Measurements from ENCODE around the gene SIPA1L3.

The SIPA1L3 gene

GRCh38 chr19:38163419-38164290 is 256.6 kb downstream of the SIPA1L3 start:
- Histone ChIP-seq H3K4me3 (ENCODE audit: low read depth, low read length) (no peak overlapping the region), H3K9me3 (ENCODE audit: control insufficient read depth, insufficient read depth, low read depth, low read length) (no peaks in the 10 kb centered on the region), H3K27ac (ENCODE audit: extremely low read depth, low read depth, low read length) (no peak overlapping the region), H3K36me3 (ENCODE audit: control insufficient read depth in 2 of 2, insufficient read depth in 1 of 2, low read length in 2 of 2) (peaks cover 28 to 43% of the 10 kb centered on the region in 2 experiments), H3K4me1 (ENCODE audit: control insufficient read depth, insufficient read depth, low read length) (no peaks in the 10 kb centered on the region)
- ChIA-PET POLR2A (no interaction called here), CTCF (interaction anchor here (0.6 to 3.0 kb wide), 3 partner anchors 21 to 261 kb away, joined by 3 to 10 read pairs (median 4); no protein-coding TSS in a partner anchor)
- TF ChIP-seq ZNF114 (tag by site-specific recombination; IDR thresholded peaks at IDR 0.05) (no peak), SCRT2 (tag by site-specific recombination; IDR thresholded peaks at IDR 0.05) (peak; percentile 93), ZNF394 (tag by site-specific recombination; IDR thresholded peaks at IDR 0.05; ENCODE audit: borderline replicate concordance) (no peak), SCRT1 (tag by site-specific recombination; IDR thresholded peaks at IDR 0.05; ENCODE audit: borderline replicate concordance) (peak; percentile 90)

- H3K4me3 ChIP-seq (ENCODE audit: low read depth, low read length), result no peak overlapping the region
- peaks cover 28 to 46% of the 10 kb centered on the region in 2 experiments for H3K36me3 ChIP-seq (ENCODE audit: control insufficient read depth in 2 of 2, insufficient read depth in 1 of 2, low read length in 2 of 2)
- ChIA-PET POLR2A (no interaction called here), CTCF (interaction anchor here (0.7 to 3.0 kb wide), 2 partner anchors 22 to 26 kb away, joined by 3 to 10 read pairs; no protein-coding TSS in a partner anchor)
- no peaks in the 10 kb centered on the region for H3K9me3 ChIP-seq (ENCODE audit: control insufficient read depth, insufficient read depth, low read depth, low read length)
- TF ChIP-seq ZNF335 (tag by site-specific recombination; conservative IDR thresholded peaks at IDR 0.05), result no peak
- TF ChIP-seq INSM2 (tag by site-specific recombination; IDR thresholded peaks at IDR 0.05), result no peak
- TF ChIP-seq ZNF239 (tag by site-specific recombination; IDR thresholded peaks at IDR 0.05), result no peak
- no peak for TF ChIP-seq OSR2 (tag by site-specific recombination; IDR thresholded peaks at IDR 0.05)
- no peak for TF ChIP-seq REPIN1 (tag by site-specific recombination; IDR thresholded peaks at IDR 0.05; ENCODE audit: low read depth)
- TF ChIP-seq ZNF580 (tag by site-specific recombination; IDR thresholded peaks at IDR 0.05), result no peak
- TF ChIP-seq EGR2 (tag by site-specific recombination; IDR thresholded peaks at IDR 0.05; ENCODE audit: low read depth), result no peak
- TF ChIP-seq GLIS2 (tag by site-specific recombination; IDR thresholded peaks at IDR 0.05), result peak; percentile 45
- H3K27ac ChIP-seq (ENCODE audit: extremely low read depth, low read depth, low read length), result no peak overlapping the region
- H3K4me1 ChIP-seq (ENCODE audit: control insufficient read depth, insufficient read depth, low read length), result no peaks in the 10 kb centered on the region
Measured at GRCh38 chr19:38164526-38164925, 257.5 kb downstream of the SIPA1L3 start.

- no peaks in the 10 kb centered on the region for H3K4me1 ChIP-seq (ENCODE audit: control insufficient read depth, insufficient read depth, low read length)
- peaks cover 28 to 39% of the 10 kb centered on the region in 2 experiments for H3K36me3 ChIP-seq (ENCODE audit: control insufficient read depth in 2 of 2, insufficient read depth in 1 of 2, low read length in 2 of 2)
- no peaks in the 10 kb centered on the region for H3K9me3 ChIP-seq (ENCODE audit: control insufficient read depth, insufficient read depth, low read depth, low read length)
- ChIA-PET CTCF (interaction anchor here (0.6 to 3.0 kb wide), 3 partner anchors 23 to 70 kb away, joined by 3 to 10 read pairs (median 4); no protein-coding TSS in a partner anchor), POLR2A (no interaction called here)
- H3K4me3 ChIP-seq (ENCODE audit: low read depth, low read length), result no peak overlapping the region
- TF ChIP-seq ZBTB48 (tag by site-specific recombination; IDR thresholded peaks at IDR 0.05) (no peak), PRDM1 (tag by site-specific recombination; IDR thresholded peaks at IDR 0.05) (peak; percentile 96)
- H3K27ac ChIP-seq (ENCODE audit: extremely low read depth, low read depth, low read length), result no peak overlapping the region
Measured at GRCh38 chr19:38165335-38165734, 258.3 kb downstream of the SIPA1L3 start.

GRCh38 chr19:38168637-38169036 is 261.6 kb downstream of the SIPA1L3 start:
- ChIA-PET POLR2A (no interaction called here), CTCF (no interaction called here)
- Histone ChIP-seq H3K4me3 (ENCODE audit: low read depth, low read length) (no peak overlapping the region), H3K36me3 (ENCODE audit: control insufficient read depth in 2 of 2, insufficient read depth in 1 of 2, low read length in 2 of 2) (peaks cover 16 to 27% of the 10 kb centered on the region in 2 experiments), H3K4me1 (ENCODE audit: control insufficient read depth, insufficient read depth, low read length) (no peaks in the 10 kb centered on the region), H3K9me3 (ENCODE audit: control insufficient read depth, insufficient read depth, low read depth, low read length) (no peaks in the 10 kb centered on the region), H3K27ac (ENCODE audit: extremely low read depth, low read depth, low read length) (0 out of 2 replicates have a peak overlapping the region, but pooled peaks have one; percentile 24)
- TF ChIP-seq ZNF362 (tag by site-specific recombination; IDR thresholded peaks at IDR 0.05), result no peak
- no peak for TF ChIP-seq ZBTB17 (tag by site-specific recombination; IDR thresholded peaks at IDR 0.05)
- no peak for TF ChIP-seq GFI1B (tag by site-specific recombination; IDR thresholded peaks at IDR 0.05)
- no peak for TF ChIP-seq ZNF302 (tag by site-specific recombination; IDR thresholded peaks at IDR 0.05; ENCODE audit: low read depth)
- no peak for TF ChIP-seq GLIS2 (tag by site-specific recombination; IDR thresholded peaks at IDR 0.05)
- no peak for TF ChIP-seq ZBTB26 (tag by site-specific recombination; optimal IDR thresholded peaks at IDR 0.05)
